ENCODE data around the gene NRP1. TPM values are rescaled to one million over a fixed set of nuclear protein-coding genes. Genes with fewer than 3 reads are reported as not detected.

NRP1 gene
- total and polyA plus RNA-seq, 2 of the 8 experiments (the other 6 are each of a cell fraction or from before 2014, with no cell fraction given), result 1.2 to 2.1 TPM

- TF ChIP-seq, protein P1, sequence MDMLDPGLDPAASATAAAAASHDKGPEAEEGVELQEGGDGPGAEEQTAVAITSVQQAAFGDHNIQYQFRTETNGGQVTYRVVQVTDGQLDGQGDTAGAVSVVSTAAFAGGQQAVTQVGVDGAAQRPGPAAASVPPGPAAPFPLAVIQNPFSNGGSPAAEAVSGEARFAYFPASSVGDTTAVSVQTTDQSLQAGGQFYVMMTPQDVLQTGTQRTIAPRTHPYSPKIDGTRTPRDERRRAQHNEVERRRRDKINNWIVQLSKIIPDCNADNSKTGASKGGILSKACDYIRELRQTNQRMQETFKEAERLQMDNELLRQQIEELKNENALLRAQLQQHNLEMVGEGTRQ (IDR thresholded peaks at IDR 0.05; ENCODE audit: low read length), result no peak
- no peak for TF ChIP-seq SP2 (IDR thresholded peaks at IDR 0.05; ENCODE audit: low read length)
- TF ChIP-seq CEBPB (IDR thresholded peaks at IDR 0.05; ENCODE audit: low read depth, low read length), result no peak
- no peak for TF ChIP-seq EGR1 (IDR thresholded peaks at IDR 0.05; ENCODE audit: borderline replicate concordance, low read depth, low read length)
- TF ChIP-seq SIX5 (IDR thresholded peaks at IDR 0.05; ENCODE audit: low read depth, low read length), result no peak
Observed at GRCh38 chr10:33241351-33241750, 93.1 kb downstream of the NRP1 start (continued).
